HepG2 (cell line): Measurements from ENCODE around the gene MED13L. TPM values are rescaled to one million over a fixed set of nuclear protein-coding genes. Genes with fewer than 3 reads are reported as not detected.

Experiments used
- ATAC-seq: fragments of 200-7000 bp; cut with Tn5 transposase; 3 replicates; pipeline ENCODE4 v1.9.1; 2020; ENCODE audit warnings: mild to moderate bottlenecking, moderate library complexity
- BruUV-seq: library from RNA; stranded (reverse); fragments of 400-500 nt; replicated peaks from 2 replicates; lab custom pipeline; 2021; lab: Mats Ljungman, UMichigan
- CTCF ChIA-PET: fragments of 300-600 bp; formaldehyde crosslinking; extraction: SDS; loops from one replicate; lab custom pipeline; 2021; ENCODE audit warnings: low total read pairs, inconsistent platforms, low intra/inter-chr PET ratio; lab: Yijun Ruan, JAX
- POLR2A ChIA-PET: fragments of 350-600 bp; sonication (Branson Sonifier 250); formaldehyde crosslinking; loops from one replicate; lab custom pipeline; 2020; ENCODE audit warnings: antibody characterized with exemption, inconsistent platforms; lab: Yijun Ruan, JAX
- DNase-seq: peaks from one replicate; pipeline ENCODE4 v3.0.0-alpha.2; 2015; ENCODE audit warnings: low spot score
- FAIRE-seq: peaks from 3 replicates; lab custom pipeline; 2011; peaks lifted over from hg19 to GRCh38; lab: Jason Lieb, UNC
- H2AFZ ChIP-seq: one replicate; pipeline ENCODE4 v1.6.1; 2011; ENCODE audit warnings: low read length, inconsistent platforms
- H3K27ac ChIP-seq: fragments of 300-600 bp; 3 replicates; pipeline ENCODE4 v1.8.0; 2011; ENCODE audit warnings: mixed run types, mild to moderate bottlenecking, mixed read lengths, low read length, inconsistent platforms; ENCODE audit not compliant: insufficient read depth; ENCODE audit errors: extremely low read length
- H3K27me3 ChIP-seq, 2 experiments: fragments of 200-600 bp in 1 of 2; 2 replicates in 1 of 2; 3 replicates in 1 of 2; pipeline versions ENCODE4 v1.6.0 to v1.8.0; 2011; ENCODE audit warnings: low read length in 2 of 2, mild to moderate bottlenecking in 2 of 2, moderate library complexity in 2 of 2, inconsistent platforms in 1 of 2; ENCODE audit not compliant: insufficient read depth in 2 of 2, control insufficient read depth in 1 of 2
- H3K36me3 ChIP-seq, 2 experiments: fragments of 200-600 bp in 1 of 2; replicated peaks in 1 of 2; 2 replicates in 1 of 2; 3 replicates in 1 of 2; pipeline versions ENCODE4 v1.5.1 to v1.8.0; 2011; ENCODE audit warnings: low read length in 2 of 2, inconsistent platforms in 1 of 2; ENCODE audit not compliant: insufficient read depth in 2 of 2, control insufficient read depth in 1 of 2
- H3K4me1 ChIP-seq: 2 replicates; pipeline ENCODE4 v1.5.1; 2012; ENCODE audit warnings: low read length, inconsistent platforms; ENCODE audit not compliant: insufficient read depth
- H3K4me2 ChIP-seq: 2 replicates; pipeline ENCODE4 v1.6.0; 2011; ENCODE audit warnings: low read depth, low read length, inconsistent platforms
- H3K4me3 ChIP-seq, 3 experiments: fragments of 200-600 bp in 1 of 3; sonication (generic), shearing (Covaris generic) in 1 of 3; replicated peaks in 1 of 3; 2 replicates each; pipeline ENCODE4 v1.5.1; 2011 to 2016; ENCODE audit warnings: low read length in 3 of 3, inconsistent platforms in 2 of 3, low read depth in 2 of 3, mild to moderate bottlenecking in 2 of 3, control low read depth in 1 of 3, mixed read lengths in 1 of 3; ENCODE audit not compliant: insufficient read depth in 1 of 3
- H3K79me2 ChIP-seq: one replicate; pipeline ENCODE4 v1.6.1; 2011; ENCODE audit warnings: low read length, inconsistent platforms; ENCODE audit not compliant: insufficient read depth
- H3K9ac ChIP-seq: 2 replicates; pipeline ENCODE4 v1.6.0; 2011; ENCODE audit warnings: mild to moderate bottlenecking, low read depth, low read length, inconsistent platforms; ENCODE audit not compliant: insufficient read depth
- H3K9me3 ChIP-seq: 2 replicates; pipeline ENCODE4 v1.5.1; 2012; ENCODE audit warnings: mild to moderate bottlenecking, low read length
- H4K20me1 ChIP-seq: 2 replicates; pipeline ENCODE4 v1.6.0; 2011; ENCODE audit warnings: inconsistent platforms, mild to moderate bottlenecking, low read length, moderate library complexity; ENCODE audit not compliant: insufficient read depth
- GATAD1 ChIP-seq: IDR thresholded peaks from 2 replicates; pipeline ENCODE4 v1.6.1; 2016; ENCODE audit warnings: missing genetic modification reagents, missing compliant biosample characterization
- HNF4G ChIP-seq, 2 experiments: sonication (generic) in 1 of 2; formaldehyde crosslinking in 1 of 2; IDR thresholded peaks; 2 replicates each; pipeline versions ENCODE4 v1.4.0 to v1.6.1; 2011 to 2020; ENCODE audit warnings: borderline replicate concordance in 2 of 2, low read depth in 2 of 2, mild to moderate bottlenecking in 2 of 2, low read length in 1 of 2, missing genetic modification reagents in 1 of 2, moderate library complexity in 1 of 2
- KDM3A ChIP-seq: IDR thresholded peaks from 2 replicates; pipeline ENCODE4 v1.6.1; 2018; ENCODE audit warnings: low read depth, missing compliant biosample characterization
- POLR2AphosphoS2 ChIP-seq: IDR thresholded peaks from 2 replicates; pipeline ENCODE4 v1.6.1; 2011; ENCODE audit warnings: low read depth, low read length, improper control_type of control experiment
- RBAK ChIP-seq: sonication (generic); formaldehyde crosslinking; IDR thresholded peaks from 2 replicates; pipeline ENCODE4 v1.5.1; 2020; ENCODE audit warnings: mild to moderate bottlenecking, missing genetic modification reagents
- SMARCC2 ChIP-seq: fragments of 450-650 bp; IDR thresholded peaks from 2 replicates; pipeline ENCODE4 v1.6.1; 2017; ENCODE audit warnings: antibody characterized with exemption, mild to moderate bottlenecking
- SRF ChIP-seq: IDR thresholded peaks from 2 replicates; pipeline ENCODE4 v1.6.1; 2011; ENCODE audit warnings: mild to moderate bottlenecking, low read depth, low read length, moderate library complexity
- YEATS2 ChIP-seq: sonication (generic); formaldehyde crosslinking; IDR thresholded peaks from 2 replicates; pipeline ENCODE4 v1.4.0; 2020; ENCODE audit warnings: missing genetic modification reagents, borderline replicate concordance
- ZNF614 ChIP-seq: IDR thresholded peaks from 2 replicates; pipeline ENCODE4 v1.6.1; 2018; ENCODE audit warnings: missing biosample characterization, missing genetic modification reagents, inconsistent platforms, borderline replicate concordance
- ZNF7 ChIP-seq: IDR thresholded peaks from 2 replicates; pipeline ENCODE4 v1.6.1; 2016; ENCODE audit warnings: missing biosample characterization, missing genetic modification reagents
- ZNF850 ChIP-seq: sonication (generic); formaldehyde crosslinking; conservative IDR thresholded peaks from 2 replicates; pipeline ENCODE4 v1.9.0; 2021; ENCODE audit warnings: mild to moderate bottlenecking, missing genetic modification reagents
- WGBS: methylation state at CpG from one replicate; pipeline ENCODE4 v1.1.6; 2017; ENCODE audit warnings: low lambda C conversion rate; 5-methylcytosine and 5-hydroxymethylcytosine counted together
- in situ Hi-C: cut with HindIII; loops from 2 replicates; pipeline ENCODE4 v1.10.0; 2017; ENCODE audit warnings: low pct_unique_long_range_greater_than_20kb; ENCODE audit not compliant: extremely low pct_ligation_motif_present
- intact Hi-C: fragments of 100-400 bp; cut with micrococcal nuclease; formaldehyde crosslinking; loops from one replicate; pipeline ENCODE4 v1.10.0; 2022; ENCODE audit not compliant: unreplicated experiment
- polyA plus RNA-seq, 8 experiments: library from polyadenylated mRNA; depleted of rRNA in 3 of 8; stranded (reverse) in 7 of 8; unstranded in 1 of 8; fragments of >200 nt; fragmentation: Illumina TruSeq in 4 of 8; extraction: Trizol in 4 of 8; gene quantifications; 2 replicates each; pipeline versions ENCODE4 v1.2.1 to v1.2.3, GENCODE V29; 2011 to 2016; ENCODE audit warnings: low read depth in 4 of 8, missing spikeins in 1 of 8, mixed read lengths in 1 of 8; ENCODE audit not compliant: insufficient read depth in 1 of 8
- total RNA-seq, 5 experiments: library from RNA; depleted of rRNA; stranded (reverse); fragments of >200 nt; fragmentation: Illumina TruSeq; extraction: Trizol; gene quantifications; 2 replicates each; pipeline ENCODE4 v1.2.3, GENCODE V29; 2016; ENCODE audit warnings: low read depth in 1 of 5
- TF ChIP-seq, protein P1 (sequence below): IDR thresholded peaks from 2 replicates; pipeline ENCODE4 v1.6.1; 2012; ENCODE audit warnings: inconsistent platforms
- TF ChIP-seq, protein P2 (sequence below), 2 experiments: sonication (generic) in 1 of 2; formaldehyde crosslinking in 1 of 2; IDR thresholded peaks; 2 replicates each; pipeline versions ENCODE4 v1.5.1 to v1.6.1; 2011 to 2020; ENCODE audit warnings: borderline replicate concordance in 1 of 2, low read depth in 1 of 2, low read length in 1 of 2, mild to moderate bottlenecking in 1 of 2, missing genetic modification reagents in 1 of 2, moderate library complexity in 1 of 2
- TF ChIP-seq, protein P3 (sequence below): sonication (generic); formaldehyde crosslinking; IDR thresholded peaks from 2 replicates; pipeline ENCODE4 v1.5.0; 2020; ENCODE audit warnings: missing genetic modification reagents
- TF ChIP-seq, protein P4 (sequence below): sonication (generic); formaldehyde crosslinking; IDR thresholded peaks from 2 replicates; pipeline ENCODE4 v1.5.0; 2020; ENCODE audit warnings: missing genetic modification reagents
- TF ChIP-seq, protein P5 (sequence below): sonication (generic); formaldehyde crosslinking; IDR thresholded peaks from 2 replicates; pipeline ENCODE4 v1.5.1; 2020; ENCODE audit warnings: mild to moderate bottlenecking, missing genetic modification reagents, moderate library complexity

Gene MED13L
- total and polyA plus RNA-seq, 2 of the 13 experiments (the other 11 are each of a cell fraction or from before 2014, with no cell fraction given), result 24.8 to 38.9 TPM

DNA sequence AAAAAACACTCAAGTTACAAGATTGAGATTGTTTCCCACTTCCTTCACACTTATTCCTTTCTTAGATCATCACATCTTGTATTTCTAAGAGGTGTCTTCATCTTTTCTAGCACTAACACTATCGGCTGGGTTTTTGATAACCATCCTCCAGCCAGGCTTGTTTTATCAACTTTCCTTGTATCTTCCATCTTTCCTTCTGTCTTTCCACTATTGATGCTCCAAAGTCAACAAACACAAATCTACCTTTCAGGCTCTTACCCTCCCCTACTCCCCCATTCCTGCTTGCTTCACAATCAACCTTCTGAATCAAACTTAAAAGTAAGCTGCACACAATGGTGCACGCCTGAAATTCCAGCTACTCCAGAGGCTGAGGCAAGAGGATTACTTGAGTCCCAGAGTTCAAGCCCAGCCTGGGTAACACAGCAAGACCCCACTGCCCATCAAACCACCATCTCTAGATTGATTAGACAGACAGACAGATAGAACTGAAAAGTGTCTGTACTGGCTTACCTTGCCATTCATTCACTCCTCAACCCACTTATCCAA, 12.9 kb downstream of the MED13L start:
- peaks cover 95% of the 10 kb centered on the region for H3K79me2 ChIP-seq
- intact Hi-C loops, result no loop called here
- no peak for DNase-seq
- peaks cover 72% of the 10 kb centered on the region for H3K4me1 ChIP-seq
- ATAC-seq, result no peak
- CTCF ChIA-PET, result no interaction called here
- H3K27me3 ChIP-seq, result no peaks in the 10 kb centered on the region
- no peak for FAIRE-seq
- BruUV-seq, result no TSS peak
- no peak overlapping the region for H3K9ac ChIP-seq
- in situ Hi-C loops, result no loop called here
- no peaks in the 10 kb centered on the region for H3K9me3 ChIP-seq
- H3K27ac ChIP-seq, result no peak overlapping the region
- WGBS, result 83% methylated on average over 2 of the region's 2 CpGs
- no peak overlapping the region for H3K4me3 ChIP-seq
- POLR2A ChIA-PET, result no interaction called here
- H2AFZ ChIP-seq, result no peak overlapping the region
- no peak overlapping the region for H3K4me2 ChIP-seq
- no peaks in the 10 kb centered on the region for H3K36me3 ChIP-seq
- H4K20me1 ChIP-seq, result peaks cover 37% of the 10 kb centered on the region
- TF ChIP-seq RBAK (CRISPR knock-in tag) (no peak), KDM3A (CRISPR knock-in tag) (no peak), ZNF614 (no peak), HNF4G (IDR thresholded peaks at IDR 0.05; ENCODE audit: borderline replicate concordance, low read depth, low read length) (no peak), HNF4G (CRISPR knock-in tag; IDR thresholded peaks at IDR 0.05; ENCODE audit: borderline replicate concordance, low read depth) (no peak), ZNF7 (CRISPR knock-in tag) (no peak), POLR2AphosphoS2 (no peak), GATAD1 (no peak), YEATS2 (CRISPR knock-in tag) (no peak), SRF (no peak), ZNF850 (CRISPR knock-in tag) (no peak), SMARCC2 (no peak)
- TF ChIP-seq, protein P1, sequence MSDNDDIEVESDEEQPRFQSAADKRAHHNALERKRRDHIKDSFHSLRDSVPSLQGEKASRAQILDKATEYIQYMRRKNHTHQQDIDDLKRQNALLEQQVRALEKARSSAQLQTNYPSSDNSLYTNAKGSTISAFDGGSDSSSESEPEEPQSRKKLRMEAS, result no peak
- TF ChIP-seq, protein P2, sequence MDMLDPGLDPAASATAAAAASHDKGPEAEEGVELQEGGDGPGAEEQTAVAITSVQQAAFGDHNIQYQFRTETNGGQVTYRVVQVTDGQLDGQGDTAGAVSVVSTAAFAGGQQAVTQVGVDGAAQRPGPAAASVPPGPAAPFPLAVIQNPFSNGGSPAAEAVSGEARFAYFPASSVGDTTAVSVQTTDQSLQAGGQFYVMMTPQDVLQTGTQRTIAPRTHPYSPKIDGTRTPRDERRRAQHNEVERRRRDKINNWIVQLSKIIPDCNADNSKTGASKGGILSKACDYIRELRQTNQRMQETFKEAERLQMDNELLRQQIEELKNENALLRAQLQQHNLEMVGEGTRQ (IDR thresholded peaks at IDR 0.05; ENCODE audit: low read depth, low read length), result no peak
- TF ChIP-seq, protein P2 (CRISPR knock-in tag; IDR thresholded peaks at IDR 0.05; ENCODE audit: borderline replicate concordance), result no peak
- TF ChIP-seq, protein P3, sequence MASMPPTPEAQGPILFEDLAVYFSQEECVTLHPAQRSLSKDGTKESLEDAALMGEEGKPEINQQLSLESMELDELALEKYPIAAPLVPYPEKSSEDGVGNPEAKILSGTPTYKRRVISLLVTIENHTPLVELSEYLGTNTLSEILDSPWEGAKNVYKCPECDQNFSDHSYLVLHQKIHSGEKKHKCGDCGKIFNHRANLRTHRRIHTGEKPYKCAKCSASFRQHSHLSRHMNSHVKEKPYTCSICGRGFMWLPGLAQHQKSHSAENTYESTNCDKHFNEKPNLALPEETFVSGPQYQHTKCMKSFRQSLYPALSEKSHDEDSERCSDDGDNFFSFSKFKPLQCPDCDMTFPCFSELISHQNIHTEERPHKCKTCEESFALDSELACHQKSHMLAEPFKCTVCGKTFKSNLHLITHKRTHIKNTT, result no peak
- TF ChIP-seq, protein P4, sequence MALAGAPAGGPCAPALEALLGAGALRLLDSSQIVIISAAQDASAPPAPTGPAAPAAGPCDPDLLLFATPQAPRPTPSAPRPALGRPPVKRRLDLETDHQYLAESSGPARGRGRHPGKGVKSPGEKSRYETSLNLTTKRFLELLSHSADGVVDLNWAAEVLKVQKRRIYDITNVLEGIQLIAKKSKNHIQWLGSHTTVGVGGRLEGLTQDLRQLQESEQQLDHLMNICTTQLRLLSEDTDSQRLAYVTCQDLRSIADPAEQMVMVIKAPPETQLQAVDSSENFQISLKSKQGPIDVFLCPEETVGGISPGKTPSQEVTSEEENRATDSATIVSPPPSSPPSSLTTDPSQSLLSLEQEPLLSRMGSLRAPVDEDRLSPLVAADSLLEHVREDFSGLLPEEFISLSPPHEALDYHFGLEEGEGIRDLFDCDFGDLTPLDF, result no peak
- TF ChIP-seq, protein P5, sequence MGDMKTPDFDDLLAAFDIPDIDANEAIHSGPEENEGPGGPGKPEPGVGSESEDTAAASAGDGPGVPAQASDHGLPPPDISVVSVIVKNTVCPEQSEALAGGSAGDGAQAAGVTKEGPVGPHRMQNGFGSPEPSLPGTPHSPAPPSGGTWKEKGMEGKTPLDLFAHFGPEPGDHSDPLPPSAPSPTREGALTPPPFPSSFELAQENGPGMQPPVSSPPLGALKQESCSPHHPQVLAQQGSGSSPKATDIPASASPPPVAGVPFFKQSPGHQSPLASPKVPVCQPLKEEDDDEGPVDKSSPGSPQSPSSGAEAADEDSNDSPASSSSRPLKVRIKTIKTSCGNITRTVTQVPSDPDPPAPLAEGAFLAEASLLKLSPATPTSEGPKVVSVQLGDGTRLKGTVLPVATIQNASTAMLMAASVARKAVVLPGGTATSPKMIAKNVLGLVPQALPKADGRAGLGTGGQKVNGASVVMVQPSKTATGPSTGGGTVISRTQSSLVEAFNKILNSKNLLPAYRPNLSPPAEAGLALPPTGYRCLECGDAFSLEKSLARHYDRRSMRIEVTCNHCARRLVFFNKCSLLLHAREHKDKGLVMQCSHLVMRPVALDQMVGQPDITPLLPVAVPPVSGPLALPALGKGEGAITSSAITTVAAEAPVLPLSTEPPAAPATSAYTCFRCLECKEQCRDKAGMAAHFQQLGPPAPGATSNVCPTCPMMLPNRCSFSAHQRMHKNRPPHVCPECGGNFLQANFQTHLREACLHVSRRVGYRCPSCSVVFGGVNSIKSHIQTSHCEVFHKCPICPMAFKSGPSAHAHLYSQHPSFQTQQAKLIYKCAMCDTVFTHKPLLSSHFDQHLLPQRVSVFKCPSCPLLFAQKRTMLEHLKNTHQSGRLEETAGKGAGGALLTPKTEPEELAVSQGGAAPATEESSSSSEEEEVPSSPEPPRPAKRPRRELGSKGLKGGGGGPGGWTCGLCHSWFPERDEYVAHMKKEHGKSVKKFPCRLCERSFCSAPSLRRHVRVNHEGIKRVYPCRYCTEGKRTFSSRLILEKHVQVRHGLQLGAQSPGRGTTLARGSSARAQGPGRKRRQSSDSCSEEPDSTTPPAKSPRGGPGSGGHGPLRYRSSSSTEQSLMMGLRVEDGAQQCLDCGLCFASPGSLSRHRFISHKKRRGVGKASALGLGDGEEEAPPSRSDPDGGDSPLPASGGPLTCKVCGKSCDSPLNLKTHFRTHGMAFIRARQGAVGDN (CRISPR knock-in tag), result no peak
